ENCODE results near the gene HS1BP3. TPM values are rescaled to one million over a fixed set of nuclear protein-coding genes. Genes with fewer than 3 reads are reported as not detected.

Gene HS1BP3
- total and polyA plus RNA-seq, 2 of the 13 experiments (the other 11 are each of a cell fraction or from before 2014, with no cell fraction given): 15.2 to 22.0 TPM

GRCh38 chr2:20611077-20611843 lies 39.6 kb downstream of the HS1BP3 start (continued):
- TF ChIP-seq ATF2 (CRISPR knock-in tag; IDR thresholded peaks at IDR 0.05) (peak; percentile 75; the same call in 1 of the 2 replicates), NR2F6 (IDR thresholded peaks at IDR 0.05) (peak; percentile 55), NR2F6 (CRISPR knock-in tag; IDR thresholded peaks at IDR 0.05) (peak; percentile 80), MXD3 (CRISPR knock-in tag; IDR thresholded peaks at IDR 0.05) (peak; percentile 92), PPARG (CRISPR knock-in tag; conservative IDR thresholded peaks at IDR 0.05) (peak; percentile 95), DMAP1 (CRISPR knock-in tag; IDR thresholded peaks at IDR 0.05) (peak; percentile 81), MXD4 (CRISPR knock-in tag; IDR thresholded peaks at IDR 0.05) (peak; percentile 85), MYNN (CRISPR knock-in tag; IDR thresholded peaks at IDR 0.05; ENCODE audit: low read depth) (peak; percentile 20; the same call in 1 of the 2 replicates), ZBTB20 (CRISPR knock-in tag; IDR thresholded peaks at IDR 0.05; ENCODE audit: borderline replicate concordance, low read depth) (peak; percentile 78; the same call in 1 of the 2 replicates), AKAP8 (CRISPR knock-in tag; IDR thresholded peaks at IDR 0.05) (0 out of 2 replicates have a peak, but pooled peaks have one; percentile 71), ZNF737 (CRISPR knock-in tag; IDR thresholded peaks at IDR 0.05; ENCODE audit: borderline replicate concordance) (no peak)
- TF ChIP-seq, protein P1, sequence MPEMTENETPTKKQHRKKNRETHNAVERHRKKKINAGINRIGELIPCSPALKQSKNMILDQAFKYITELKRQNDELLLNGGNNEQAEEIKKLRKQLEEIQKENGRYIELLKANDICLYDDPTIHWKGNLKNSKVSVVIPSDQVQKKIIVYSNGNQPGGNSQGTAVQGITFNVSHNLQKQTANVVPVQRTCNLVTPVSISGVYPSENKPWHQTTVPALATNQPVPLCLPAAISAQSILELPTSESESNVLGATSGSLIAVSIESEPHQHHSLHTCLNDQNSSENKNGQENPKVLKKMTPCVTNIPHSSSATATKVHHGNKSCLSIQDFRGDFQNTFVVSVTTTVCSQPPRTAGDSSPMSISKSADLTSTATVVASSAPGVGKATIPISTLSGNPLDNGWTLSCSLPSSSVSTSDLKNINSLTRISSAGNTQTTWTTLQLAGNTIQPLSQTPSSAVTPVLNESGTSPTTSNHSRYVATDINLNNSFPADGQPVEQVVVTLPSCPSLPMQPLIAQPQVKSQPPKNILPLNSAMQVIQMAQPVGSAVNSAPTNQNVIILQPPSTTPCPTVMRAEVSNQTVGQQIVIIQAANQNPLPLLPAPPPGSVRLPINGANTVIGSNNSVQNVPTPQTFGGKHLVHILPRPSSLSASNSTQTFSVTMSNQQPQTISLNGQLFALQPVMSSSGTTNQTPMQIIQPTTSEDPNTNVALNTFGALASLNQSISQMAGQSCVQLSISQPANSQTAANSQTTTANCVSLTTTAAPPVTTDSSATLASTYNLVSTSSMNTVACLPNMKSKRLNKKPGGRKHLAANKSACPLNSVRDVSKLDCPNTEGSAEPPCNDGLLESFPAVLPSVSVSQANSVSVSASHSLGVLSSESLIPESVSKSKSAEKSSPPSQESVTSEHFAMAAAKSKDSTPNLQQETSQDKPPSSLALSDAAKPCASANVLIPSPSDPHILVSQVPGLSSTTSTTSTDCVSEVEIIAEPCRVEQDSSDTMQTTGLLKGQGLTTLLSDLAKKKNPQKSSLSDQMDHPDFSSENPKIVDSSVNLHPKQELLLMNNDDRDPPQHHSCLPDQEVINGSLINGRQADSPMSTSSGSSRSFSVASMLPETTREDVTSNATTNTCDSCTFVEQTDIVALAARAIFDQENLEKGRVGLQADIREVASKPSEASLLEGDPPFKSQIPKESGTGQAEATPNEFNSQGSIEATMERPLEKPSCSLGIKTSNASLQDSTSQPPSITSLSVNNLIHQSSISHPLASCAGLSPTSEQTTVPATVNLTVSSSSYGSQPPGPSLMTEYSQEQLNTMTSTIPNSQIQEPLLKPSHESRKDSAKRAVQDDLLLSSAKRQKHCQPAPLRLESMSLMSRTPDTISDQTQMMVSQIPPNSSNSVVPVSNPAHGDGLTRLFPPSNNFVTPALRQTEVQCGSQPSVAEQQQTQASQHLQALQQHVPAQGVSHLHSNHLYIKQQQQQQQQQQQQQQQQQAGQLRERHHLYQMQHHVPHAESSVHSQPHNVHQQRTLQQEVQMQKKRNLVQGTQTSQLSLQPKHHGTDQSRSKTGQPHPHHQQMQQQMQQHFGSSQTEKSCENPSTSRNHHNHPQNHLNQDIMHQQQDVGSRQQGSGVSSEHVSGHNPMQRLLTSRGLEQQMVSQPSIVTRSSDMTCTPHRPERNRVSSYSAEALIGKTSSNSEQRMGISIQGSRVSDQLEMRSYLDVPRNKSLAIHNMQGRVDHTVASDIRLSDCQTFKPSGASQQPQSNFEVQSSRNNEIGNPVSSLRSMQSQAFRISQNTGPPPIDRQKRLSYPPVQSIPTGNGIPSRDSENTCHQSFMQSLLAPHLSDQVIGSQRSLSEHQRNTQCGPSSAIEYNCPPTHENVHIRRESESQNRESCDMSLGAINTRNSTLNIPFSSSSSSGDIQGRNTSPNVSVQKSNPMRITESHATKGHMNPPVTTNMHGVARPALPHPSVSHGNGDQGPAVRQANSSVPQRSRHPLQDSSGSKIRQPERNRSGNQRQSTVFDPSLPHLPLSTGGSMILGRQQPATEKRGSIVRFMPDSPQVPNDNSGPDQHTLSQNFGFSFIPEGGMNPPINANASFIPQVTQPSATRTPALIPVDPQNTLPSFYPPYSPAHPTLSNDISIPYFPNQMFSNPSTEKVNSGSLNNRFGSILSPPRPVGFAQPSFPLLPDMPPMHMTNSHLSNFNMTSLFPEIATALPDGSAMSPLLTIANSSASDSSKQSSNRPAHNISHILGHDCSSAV (CRISPR knock-in tag; IDR thresholded peaks at IDR 0.05; ENCODE audit: borderline replicate concordance): no peak; the same call in 1 of the 2 replicates
- TF ChIP-seq, protein P2, sequence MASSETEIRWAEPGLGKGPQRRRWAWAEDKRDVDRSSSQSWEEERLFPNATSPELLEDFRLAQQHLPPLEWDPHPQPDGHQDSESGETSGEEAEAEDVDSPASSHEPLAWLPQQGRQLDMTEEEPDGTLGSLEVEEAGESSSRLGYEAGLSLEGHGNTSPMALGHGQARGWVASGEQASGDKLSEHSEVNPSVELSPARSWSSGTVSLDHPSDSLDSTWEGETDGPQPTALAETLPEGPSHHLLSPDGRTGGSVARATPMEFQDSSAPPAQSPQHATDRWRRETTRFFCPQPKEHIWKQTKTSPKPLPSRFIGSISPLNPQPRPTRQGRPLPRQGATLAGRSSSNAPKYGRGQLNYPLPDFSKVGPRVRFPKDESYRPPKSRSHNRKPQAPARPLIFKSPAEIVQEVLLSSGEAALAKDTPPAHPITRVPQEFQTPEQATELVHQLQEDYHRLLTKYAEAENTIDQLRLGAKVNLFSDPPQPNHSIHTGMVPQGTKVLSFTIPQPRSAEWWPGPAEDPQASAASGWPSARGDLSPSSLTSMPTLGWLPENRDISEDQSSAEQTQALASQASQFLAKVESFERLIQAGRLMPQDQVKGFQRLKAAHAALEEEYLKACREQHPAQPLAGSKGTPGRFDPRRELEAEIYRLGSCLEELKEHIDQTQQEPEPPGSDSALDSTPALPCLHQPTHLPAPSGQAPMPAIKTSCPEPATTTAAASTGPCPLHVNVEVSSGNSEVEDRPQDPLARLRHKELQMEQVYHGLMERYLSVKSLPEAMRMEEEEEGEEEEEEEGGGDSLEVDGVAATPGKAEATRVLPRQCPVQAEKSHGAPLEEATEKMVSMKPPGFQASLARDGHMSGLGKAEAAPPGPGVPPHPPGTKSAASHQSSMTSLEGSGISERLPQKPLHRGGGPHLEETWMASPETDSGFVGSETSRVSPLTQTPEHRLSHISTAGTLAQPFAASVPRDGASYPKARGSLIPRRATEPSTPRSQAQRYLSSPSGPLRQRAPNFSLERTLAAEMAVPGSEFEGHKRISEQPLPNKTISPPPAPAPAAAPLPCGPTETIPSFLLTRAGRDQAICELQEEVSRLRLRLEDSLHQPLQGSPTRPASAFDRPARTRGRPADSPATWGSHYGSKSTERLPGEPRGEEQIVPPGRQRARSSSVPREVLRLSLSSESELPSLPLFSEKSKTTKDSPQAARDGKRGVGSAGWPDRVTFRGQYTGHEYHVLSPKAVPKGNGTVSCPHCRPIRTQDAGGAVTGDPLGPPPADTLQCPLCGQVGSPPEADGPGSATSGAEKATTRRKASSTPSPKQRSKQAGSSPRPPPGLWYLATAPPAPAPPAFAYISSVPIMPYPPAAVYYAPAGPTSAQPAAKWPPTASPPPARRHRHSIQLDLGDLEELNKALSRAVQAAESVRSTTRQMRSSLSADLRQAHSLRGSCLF (CRISPR knock-in tag; IDR thresholded peaks at IDR 0.05; ENCODE audit: borderline replicate concordance): no peak

Data from HepG2 (cell line).